Measurements from ENCODE around the gene KLHL1.

KLHL1 gene

DNA sequence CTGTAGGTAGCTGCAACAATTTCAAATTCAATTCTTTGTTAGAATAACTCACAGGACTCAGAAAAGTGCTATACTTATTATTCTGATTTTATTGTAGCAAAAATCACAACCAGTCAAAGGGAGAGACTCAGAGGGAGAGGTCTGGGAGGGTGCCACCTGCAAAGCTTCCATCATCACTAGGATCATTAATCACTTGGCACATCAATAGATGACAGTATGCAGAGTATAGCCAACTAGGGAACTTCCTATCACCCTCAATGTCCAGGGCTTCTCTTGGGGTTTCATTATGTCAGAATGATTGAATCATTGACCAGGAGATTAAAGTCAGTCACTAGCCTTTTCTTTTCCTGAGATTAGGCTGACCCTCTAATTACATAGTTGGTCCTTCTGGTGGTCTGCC is 432.0 kb downstream of the KLHL1 start:
- no peak for DNase-seq

- DNase-seq = no peak
These were observed 448.1 kb downstream of the KLHL1 start for GRCh38 chr13:69660155-69660554.

DNA sequence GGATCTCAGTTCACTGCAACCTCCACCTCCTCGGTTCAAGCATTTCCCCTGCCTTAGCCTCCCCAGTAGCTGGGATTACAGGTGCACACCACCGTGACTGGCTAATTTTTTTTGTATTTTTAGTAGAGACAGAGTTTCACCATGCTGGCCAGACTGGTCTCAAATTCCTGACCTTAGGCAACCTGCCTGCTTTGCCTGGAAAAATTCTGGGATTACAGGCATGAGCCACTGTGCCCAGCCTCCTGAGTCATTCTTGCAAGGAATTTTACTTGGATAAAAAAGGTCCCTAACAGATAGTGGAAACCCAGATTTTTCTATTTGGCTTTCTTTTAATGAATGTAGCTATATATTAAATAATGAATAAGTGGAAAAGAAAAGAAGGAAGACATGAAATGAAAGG is 450.6 kb downstream of the KLHL1 start:
- no peak for DNase-seq

DNA sequence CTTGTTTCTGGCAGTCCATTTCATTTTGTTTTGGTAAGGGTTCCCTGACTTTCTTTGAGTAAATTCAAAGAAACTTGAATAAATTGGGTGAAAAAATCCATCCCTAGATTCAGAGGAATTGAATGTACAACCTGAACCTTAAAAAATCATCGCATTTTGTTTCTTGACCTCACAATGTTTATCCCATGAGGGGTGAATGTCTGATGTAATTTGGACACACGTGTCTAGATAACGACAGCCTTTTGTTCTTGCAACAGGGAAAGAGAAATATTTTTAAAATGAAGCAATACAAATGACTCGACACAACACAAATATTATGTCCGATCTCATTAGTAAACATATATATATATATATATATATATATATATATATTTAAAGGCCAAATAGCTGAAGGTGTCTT is 453.9 kb downstream of the KLHL1 start:
- no peak for DNase-seq
